ENCODE results near the gene LHFPL3. TPM values are rescaled to one million over a fixed set of nuclear protein-coding genes. Genes with fewer than 3 reads are reported as not detected.

LHFPL3 gene
- total RNA-seq, 1 donor from 2014 or later, result not detected

- H3K36me3 ChIP-seq (ENCODE audit: control insufficient read depth in 3 of 3, insufficient read depth in 3 of 3, low read length in 3 of 3), result no peaks in the 10 kb centered on the region
- H3K27ac ChIP-seq (ENCODE audit: low read depth, low read length), result no peak overlapping the region
- H3K27me3 ChIP-seq (ENCODE audit: control insufficient read depth in 3 of 3, insufficient read depth in 3 of 3, low read length in 3 of 3), result no peaks in the 10 kb centered on the region
- no peak overlapping the region for H3K9ac ChIP-seq (ENCODE audit: low read depth in 1 of 3, low read length in 3 of 3)
- H3K9me3 ChIP-seq (ENCODE audit: control insufficient read depth in 3 of 3, low read length in 3 of 3), result no peaks in the 10 kb centered on the region
- no peaks in the 10 kb centered on the region for H3K4me1 ChIP-seq (ENCODE audit: control insufficient read depth in 3 of 3, insufficient read depth in 3 of 3, low read length in 3 of 3)
- H3K4me3 ChIP-seq (ENCODE audit: low read length in 3 of 3), result no peak overlapping the region
Observed at GRCh38 chr7:104777301-104777800, 448.9 kb downstream of the LHFPL3 start.

- Histone ChIP-seq H3K27ac (ENCODE audit: low read depth, low read length) (no peak overlapping the region), H3K4me1 (ENCODE audit: control insufficient read depth in 3 of 3, insufficient read depth in 3 of 3, low read length in 3 of 3) (no peaks in the 10 kb centered on the region), H3K36me3 (ENCODE audit: control insufficient read depth in 3 of 3, insufficient read depth in 3 of 3, low read length in 3 of 3) (no peaks in the 10 kb centered on the region), H3K9ac (ENCODE audit: low read depth in 1 of 3, low read length in 3 of 3) (no peak overlapping the region), H3K27me3 (ENCODE audit: control insufficient read depth in 3 of 3, insufficient read depth in 3 of 3, low read length in 3 of 3) (no peaks in the 10 kb centered on the region), H3K9me3 (ENCODE audit: control insufficient read depth in 3 of 3, low read length in 3 of 3) (no peaks in the 10 kb centered on the region), H3K4me3 (ENCODE audit: low read length in 3 of 3) (no peak overlapping the region)
Observed at GRCh38 chr7:104779888-104780287, 451.5 kb downstream of the LHFPL3 start.

GRCh38 chr7:104784686-104785085, 456.3 kb downstream of the LHFPL3 start:
- no peak overlapping the region for H3K4me3 ChIP-seq (ENCODE audit: low read length in 3 of 3)
- no peaks in the 10 kb centered on the region for H3K4me1 ChIP-seq (ENCODE audit: control insufficient read depth in 3 of 3, insufficient read depth in 3 of 3, low read length in 3 of 3)
- H3K9me3 ChIP-seq (ENCODE audit: control insufficient read depth in 3 of 3, low read length in 3 of 3), result no peaks in the 10 kb centered on the region
- no peak overlapping the region for H3K9ac ChIP-seq (ENCODE audit: low read depth in 1 of 3, low read length in 3 of 3)
- no peaks in the 10 kb centered on the region for H3K36me3 ChIP-seq (ENCODE audit: control insufficient read depth in 3 of 3, insufficient read depth in 3 of 3, low read length in 3 of 3)
- no peaks in the 10 kb centered on the region for H3K27me3 ChIP-seq (ENCODE audit: control insufficient read depth in 3 of 3, insufficient read depth in 3 of 3, low read length in 3 of 3)
- no peak overlapping the region for H3K27ac ChIP-seq (ENCODE audit: low read depth, low read length)

GRCh38 chr7:104789780-104790179, 461.4 kb downstream of the LHFPL3 start:
- Histone ChIP-seq H3K27ac (ENCODE audit: low read depth, low read length) (no peak overlapping the region), H3K36me3 (ENCODE audit: control insufficient read depth in 3 of 3, insufficient read depth in 3 of 3, low read length in 3 of 3) (no peaks in the 10 kb centered on the region), H3K4me3 (ENCODE audit: low read length in 3 of 3) (no peak overlapping the region), H3K9me3 (ENCODE audit: control insufficient read depth in 3 of 3, low read length in 3 of 3) (no peaks in the 10 kb centered on the region), H3K4me1 (ENCODE audit: control insufficient read depth in 3 of 3, insufficient read depth in 3 of 3, low read length in 3 of 3) (no peaks in the 10 kb centered on the region), H3K27me3 (ENCODE audit: control insufficient read depth in 3 of 3, insufficient read depth in 3 of 3, low read length in 3 of 3) (no peaks in the 10 kb centered on the region), H3K9ac (ENCODE audit: low read depth in 1 of 3, low read length in 3 of 3) (no peak overlapping the region)

- no peak overlapping the region for H3K4me3 ChIP-seq (ENCODE audit: low read length in 3 of 3)
- no peaks in the 10 kb centered on the region for H3K36me3 ChIP-seq (ENCODE audit: control insufficient read depth in 3 of 3, insufficient read depth in 3 of 3, low read length in 3 of 3)
- H3K4me1 ChIP-seq (ENCODE audit: control insufficient read depth in 3 of 3, insufficient read depth in 3 of 3, low read length in 3 of 3), result no peaks in the 10 kb centered on the region
- H3K27me3 ChIP-seq (ENCODE audit: control insufficient read depth in 3 of 3, insufficient read depth in 3 of 3, low read length in 3 of 3), result no peaks in the 10 kb centered on the region
- no peak overlapping the region for H3K9ac ChIP-seq (ENCODE audit: low read depth in 1 of 3, low read length in 3 of 3)
- no peak overlapping the region for H3K27ac ChIP-seq (ENCODE audit: low read depth, low read length)
- H3K9me3 ChIP-seq (ENCODE audit: control insufficient read depth in 3 of 3, low read length in 3 of 3), result no peaks in the 10 kb centered on the region
Observed at GRCh38 chr7:104790440-104790839, 462.0 kb downstream of the LHFPL3 start.

GRCh38 chr7:104791080-104791479, 462.7 kb downstream of the LHFPL3 start:
- H3K27ac ChIP-seq (ENCODE audit: low read depth, low read length), result no peak overlapping the region
- H3K4me1 ChIP-seq (ENCODE audit: control insufficient read depth in 3 of 3, insufficient read depth in 3 of 3, low read length in 3 of 3), result no peaks in the 10 kb centered on the region
- no peak overlapping the region for H3K4me3 ChIP-seq (ENCODE audit: low read length in 3 of 3)
- H3K27me3 ChIP-seq (ENCODE audit: control insufficient read depth in 3 of 3, insufficient read depth in 3 of 3, low read length in 3 of 3), result no peaks in the 10 kb centered on the region
- no peaks in the 10 kb centered on the region for H3K36me3 ChIP-seq (ENCODE audit: control insufficient read depth in 3 of 3, insufficient read depth in 3 of 3, low read length in 3 of 3)
- H3K9me3 ChIP-seq (ENCODE audit: control insufficient read depth in 3 of 3, low read length in 3 of 3), result no peaks in the 10 kb centered on the region
- H3K9ac ChIP-seq (ENCODE audit: low read depth in 1 of 3, low read length in 3 of 3), result no peak overlapping the region

- no peak overlapping the region for H3K4me3 ChIP-seq (ENCODE audit: low read length in 3 of 3)
- no peaks in the 10 kb centered on the region for H3K9me3 ChIP-seq (ENCODE audit: control insufficient read depth in 3 of 3, low read length in 3 of 3)
- H3K27me3 ChIP-seq (ENCODE audit: control insufficient read depth in 3 of 3, insufficient read depth in 3 of 3, low read length in 3 of 3), result no peaks in the 10 kb centered on the region
- no peaks in the 10 kb centered on the region for H3K36me3 ChIP-seq (ENCODE audit: control insufficient read depth in 3 of 3, insufficient read depth in 3 of 3, low read length in 3 of 3)
- H3K9ac ChIP-seq (ENCODE audit: low read depth in 1 of 3, low read length in 3 of 3), result no peak overlapping the region
- no peak overlapping the region for H3K27ac ChIP-seq (ENCODE audit: low read depth, low read length)
- H3K4me1 ChIP-seq (ENCODE audit: control insufficient read depth in 3 of 3, insufficient read depth in 3 of 3, low read length in 3 of 3), result no peaks in the 10 kb centered on the region
Observed at GRCh38 chr7:104793066-104793465, 464.7 kb downstream of the LHFPL3 start.

GRCh38 chr7:104794154-104794553, 465.8 kb downstream of the LHFPL3 start:
- H3K36me3 ChIP-seq (ENCODE audit: control insufficient read depth in 3 of 3, insufficient read depth in 3 of 3, low read length in 3 of 3), result no peaks in the 10 kb centered on the region
- H3K4me1 ChIP-seq (ENCODE audit: control insufficient read depth in 3 of 3, insufficient read depth in 3 of 3, low read length in 3 of 3), result no peaks in the 10 kb centered on the region
- no peak overlapping the region for H3K4me3 ChIP-seq (ENCODE audit: low read length in 3 of 3)
- H3K9ac ChIP-seq (ENCODE audit: low read depth in 1 of 3, low read length in 3 of 3), result no peak overlapping the region
- no peaks in the 10 kb centered on the region for H3K9me3 ChIP-seq (ENCODE audit: control insufficient read depth in 3 of 3, low read length in 3 of 3)
- no peaks in the 10 kb centered on the region for H3K27me3 ChIP-seq (ENCODE audit: control insufficient read depth in 3 of 3, insufficient read depth in 3 of 3, low read length in 3 of 3)
- H3K27ac ChIP-seq (ENCODE audit: low read depth, low read length), result no peak overlapping the region

- Histone ChIP-seq H3K27ac (ENCODE audit: low read depth, low read length) (no peak overlapping the region), H3K9ac (ENCODE audit: low read depth in 1 of 3, low read length in 3 of 3) (no peak overlapping the region), H3K36me3 (ENCODE audit: control insufficient read depth in 3 of 3, insufficient read depth in 3 of 3, low read length in 3 of 3) (no peaks in the 10 kb centered on the region), H3K4me1 (ENCODE audit: control insufficient read depth in 3 of 3, insufficient read depth in 3 of 3, low read length in 3 of 3) (no peaks in the 10 kb centered on the region), H3K9me3 (ENCODE audit: control insufficient read depth in 3 of 3, low read length in 3 of 3) (no peaks in the 10 kb centered on the region), H3K27me3 (ENCODE audit: control insufficient read depth in 3 of 3, insufficient read depth in 3 of 3, low read length in 3 of 3) (no peaks in the 10 kb centered on the region), H3K4me3 (ENCODE audit: low read length in 3 of 3) (no peak overlapping the region)
Observed at GRCh38 chr7:104794589-104794988, 466.2 kb downstream of the LHFPL3 start.

- Histone ChIP-seq H3K4me3 (ENCODE audit: low read length in 3 of 3) (no peak overlapping the region), H3K27me3 (ENCODE audit: control insufficient read depth in 3 of 3, insufficient read depth in 3 of 3, low read length in 3 of 3) (no peaks in the 10 kb centered on the region), H3K36me3 (ENCODE audit: control insufficient read depth in 3 of 3, insufficient read depth in 3 of 3, low read length in 3 of 3) (no peaks in the 10 kb centered on the region), H3K4me1 (ENCODE audit: control insufficient read depth in 3 of 3, insufficient read depth in 3 of 3, low read length in 3 of 3) (no peaks in the 10 kb centered on the region), H3K9ac (ENCODE audit: low read depth in 1 of 3, low read length in 3 of 3) (no peak overlapping the region), H3K9me3 (ENCODE audit: control insufficient read depth in 3 of 3, low read length in 3 of 3) (no peaks in the 10 kb centered on the region), H3K27ac (ENCODE audit: low read depth, low read length) (no peak overlapping the region)
Observed at GRCh38 chr7:104795086-104795485, 466.7 kb downstream of the LHFPL3 start.

Measured in skeletal muscle tissue (tissue), 4 donors.